GM12878 (cell line): ENCODE measurements around the gene CBARP.

Source experiments
- CTCF ChIP-seq, 3 experiments: IDR thresholded peaks in 2 of 3; conservative IDR thresholded peaks in 1 of 3; 2 replicates each; pipeline ENCODE4 v1.5.1; 2011; ENCODE audit warnings: low read depth in 3 of 3, low read length in 3 of 3, mild to moderate bottlenecking in 3 of 3, control low read depth in 2 of 3, moderate library complexity in 2 of 3, inconsistent platforms in 1 of 3, mixed read lengths in 1 of 3; ENCODE audit not compliant: control insufficient read depth in 2 of 3, insufficient read depth in 1 of 3; ENCODE audit errors: extremely low read depth in 1 of 3
- EP300 ChIP-seq, 2 experiments: fragments of 150-350 bp in 1 of 2; IDR thresholded peaks; 2 replicates each; pipeline ENCODE4 v1.6.1; 2011 to 2012; ENCODE audit warnings: low read depth in 2 of 2, low read length in 2 of 2, borderline replicate concordance in 1 of 2, improper control_type of control experiment in 1 of 2, inconsistent platforms in 1 of 2; ENCODE audit not compliant: control insufficient read depth in 1 of 2
- NFYB ChIP-seq: IDR thresholded peaks from 2 replicates; pipeline ENCODE4 v1.6.1; 2011; ENCODE audit warnings: low read depth, mild to moderate bottlenecking, low read length, improper control_type of control experiment, moderate library complexity; ENCODE audit not compliant: insufficient read depth
- POLR2A ChIP-seq: IDR thresholded peaks from 2 replicates; pipeline ENCODE4 v1.6.1; 2011; ENCODE audit warnings: low read depth, mild to moderate bottlenecking, low read length
- YY1 ChIP-seq: IDR thresholded peaks from 2 replicates; pipeline ENCODE4 v1.6.1; 2011; ENCODE audit warnings: low read depth, mild to moderate bottlenecking, low read length

GRCh38 chr19:1283207-1283916 is 45.6 kb upstream of the CBARP start:
- TF ChIP-seq NFYB (no peak), POLR2A (no peak), EP300 (IDR thresholded peaks at IDR 0.05; ENCODE audit: borderline replicate concordance in 1 of 2, control insufficient read depth in 1 of 2, low read depth in 2 of 2, low read length in 2 of 2) (no peak), YY1 (no peak), CTCF (IDR thresholded peaks at IDR 0.05 in 2 of 3, conservative IDR thresholded peaks at IDR 0.05 in 1 of 3; ENCODE audit: control insufficient read depth in 2 of 3, extremely low read depth in 1 of 3, insufficient read depth in 1 of 3, low read depth in 3 of 3, low read length in 3 of 3) (no peak)
